ENCODE measurements around the gene HTT. TPM values are rescaled to one million over a fixed set of nuclear protein-coding genes. Genes with fewer than 3 reads are reported as not detected.

HTT gene
- total RNA-seq, 1 donor from 2014 or later, result 73.6 TPM

GRCh38 chr4:3223346-3223745 is 148.9 kb downstream of the HTT start:
- TF ChIP-seq CTCF (IDR thresholded peaks at IDR 0.05; ENCODE audit: unreplicated experiment), result no peak
- H3K9me3 Mint-ChIP-seq, result no peaks in the 10 kb centered on the region
- no peaks in the 10 kb centered on the region for H3K4me1 Mint-ChIP-seq
- H3K4me3 Mint-ChIP-seq, result no peak overlapping the region
- DNase-seq (ENCODE audit: low spot score in 2 of 2, unreplicated experiment in 2 of 2), result no peak
- H3K36me3 Mint-ChIP-seq, result peaks cover 36% of the 10 kb centered on the region
- H3K27ac Mint-ChIP-seq, result no peak overlapping the region
- H3K27me3 Mint-ChIP-seq (ENCODE audit: low read depth), result no peaks in the 10 kb centered on the region

GRCh38 chr4:3223956-3224748 is 149.7 kb downstream of the HTT start:
- Mint-ChIP-seq H3K36me3 (peaks cover 36% of the 10 kb centered on the region), H3K9me3 (no peaks in the 10 kb centered on the region), H3K27ac (no peak overlapping the region), H3K4me1 (no peaks in the 10 kb centered on the region), H3K4me3 (no peak overlapping the region), H3K27me3 (ENCODE audit: low read depth) (no peaks in the 10 kb centered on the region)
- TF ChIP-seq CTCF (IDR thresholded peaks at IDR 0.05; ENCODE audit: unreplicated experiment), result no peak
- no peak for DNase-seq (ENCODE audit: low spot score in 2 of 2, unreplicated experiment in 2 of 2)

GRCh38 chr4:3225071-3225850 is 150.8 kb downstream of the HTT start:
- DNase-seq (ENCODE audit: low spot score in 2 of 2, unreplicated experiment in 2 of 2), result no peak
- Mint-ChIP-seq H3K27ac (no peak overlapping the region), H3K9me3 (no peaks in the 10 kb centered on the region), H3K27me3 (ENCODE audit: low read depth) (no peaks in the 10 kb centered on the region), H3K36me3 (peaks cover 41% of the 10 kb centered on the region), H3K4me1 (no peaks in the 10 kb centered on the region), H3K4me3 (no peak overlapping the region)
- TF ChIP-seq CTCF (IDR thresholded peaks at IDR 0.05; ENCODE audit: unreplicated experiment), result no peak

- DNase-seq (ENCODE audit: low spot score in 2 of 2, unreplicated experiment in 2 of 2), result no peak
- no peak overlapping the region for H3K27ac Mint-ChIP-seq
- H3K36me3 Mint-ChIP-seq, result peaks cover 48% of the 10 kb centered on the region
- no peaks in the 10 kb centered on the region for H3K27me3 Mint-ChIP-seq (ENCODE audit: low read depth)
- no peak for TF ChIP-seq CTCF (IDR thresholded peaks at IDR 0.05; ENCODE audit: unreplicated experiment)
- H3K9me3 Mint-ChIP-seq, result no peaks in the 10 kb centered on the region
- no peaks in the 10 kb centered on the region for H3K4me1 Mint-ChIP-seq
- H3K4me3 Mint-ChIP-seq, result no peak overlapping the region
These were observed 151.5 kb downstream of the HTT start for GRCh38 chr4:3225936-3226335.

DNA sequence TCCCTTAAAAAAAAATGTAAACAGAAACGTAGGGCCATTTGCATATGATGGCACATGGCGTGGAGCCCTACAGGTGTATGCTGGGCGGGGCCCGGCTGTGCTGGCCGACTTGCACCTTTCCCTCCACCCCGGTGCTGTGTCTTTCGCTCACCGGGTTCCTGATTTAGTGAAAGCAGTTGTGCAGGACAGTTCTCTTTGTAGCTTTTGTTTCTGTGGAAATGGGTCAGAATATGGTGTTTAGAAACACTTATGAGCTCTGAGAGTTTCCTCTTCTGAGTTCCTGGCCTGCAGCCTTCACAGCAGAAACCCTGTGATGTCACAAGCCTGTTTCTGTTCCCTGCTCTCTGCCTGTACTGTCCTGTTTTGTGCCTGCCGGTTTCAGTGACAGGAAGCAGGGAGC is 152.0 kb downstream of the HTT start:
- no peaks in the 10 kb centered on the region for H3K9me3 Mint-ChIP-seq
- DNase-seq (ENCODE audit: low spot score in 2 of 2, unreplicated experiment in 2 of 2), result no peak

More for the DNA sequence above, 152.0 kb downstream of the HTT start:
- Mint-ChIP-seq H3K27me3 (ENCODE audit: low read depth) (no peaks in the 10 kb centered on the region), H3K36me3 (peaks cover 47% of the 10 kb centered on the region), H3K4me3 (no peak overlapping the region), H3K27ac (no peak overlapping the region), H3K4me1 (no peaks in the 10 kb centered on the region)
- TF ChIP-seq CTCF (IDR thresholded peaks at IDR 0.05; ENCODE audit: unreplicated experiment), result no peak

Data from mesothelial cell of epicardium (in vitro differentiated cells).